H1 (cell line): ENCODE measurements around the gene AAMP. TPM values are rescaled to one million over a fixed set of nuclear protein-coding genes. Genes with fewer than 3 reads are reported as not detected.
A peak's percentile ranks its signal among the peaks of the same experiment; 100 is the strongest.

Experiments used
- CTCF ChIA-PET: fragments of 300-600 bp; sonication (Branson Sonifier 250); formaldehyde crosslinking; loops from one replicate; lab custom pipeline; 2021; ENCODE audit not compliant: partially characterized antibody; lab: Charles Lee
- POLR2A ChIA-PET: fragments of 300-600 bp; sonication (Branson Sonifier 250); formaldehyde crosslinking; loops from one replicate; lab custom pipeline; 2021; ENCODE audit warnings: inconsistent platforms; ENCODE audit not compliant: partially characterized antibody; lab: Charles Lee
- DNase-seq, 2 experiments: peaks; one replicate each; pipeline versions ENCODE4 v3.0.0 to v3.0.0-alpha.2; 2010 to 2022; ENCODE audit warnings: low spot score in 2 of 2, low read depth in 1 of 2, mixed read lengths in 1 of 2
- FAIRE-seq: peaks from 2 replicates; lab custom pipeline; 2011; peaks lifted over from hg19 to GRCh38; lab: Jason Lieb, UNC
- H2AFZ ChIP-seq: 2 replicates; pipeline ENCODE4 v1.8.1; 2012; ENCODE audit warnings: low read length, inconsistent platforms
- H2AK5ac ChIP-seq: 2 replicates; pipeline ENCODE4 v1.6.1; 2013; ENCODE audit warnings: low read depth, low read length
- H2BK120ac ChIP-seq: replicated peaks from 2 replicates; pipeline ENCODE3; 2013; ENCODE audit warnings: low read depth, low read length, inconsistent platforms
- H2BK12ac ChIP-seq: 2 replicates; pipeline ENCODE4 v1.6.1; 2013; ENCODE audit warnings: low read depth, low read length
- H2BK15ac ChIP-seq: 2 replicates; pipeline ENCODE4 v1.6.1; 2013; ENCODE audit warnings: low read length
- H2BK20ac ChIP-seq: 2 replicates; pipeline ENCODE4 v1.6.1; 2013; ENCODE audit warnings: low read length
- H2BK5ac ChIP-seq: 2 replicates; pipeline ENCODE4 v1.6.1; 2013; ENCODE audit warnings: low read depth, low read length
- H3K14ac ChIP-seq: 2 replicates; pipeline ENCODE4 v1.6.1; 2013; ENCODE audit warnings: inconsistent platforms; ENCODE audit not compliant: insufficient read length
- H3K18ac ChIP-seq: 2 replicates; pipeline ENCODE4 v1.6.1; 2013; ENCODE audit warnings: low read length; ENCODE audit errors: extremely low read depth
- H3K23ac ChIP-seq: 2 replicates; pipeline ENCODE4 v1.6.1; 2013; ENCODE audit warnings: inconsistent platforms; ENCODE audit not compliant: insufficient read length
- H3K23me2 ChIP-seq: 2 replicates; pipeline ENCODE4 v1.6.1; 2013; ENCODE audit warnings: low read depth, low read length
- H3K27ac ChIP-seq: 2 replicates; pipeline ENCODE4 v1.6.1; 2011; ENCODE audit warnings: low read depth, low read length, inconsistent platforms
- H3K27me3 ChIP-seq, 4 experiments: replicated peaks in 1 of 4; 1 replicate in 1 of 4; 2 replicates in 3 of 4; pipeline versions ENCODE4 v1.6.1 to v1.8.1; 2011 to 2013; ENCODE audit warnings: low read length in 3 of 4, mild to moderate bottlenecking in 3 of 4, inconsistent platforms in 2 of 4, mixed read lengths in 2 of 4, moderate library complexity in 1 of 4; ENCODE audit not compliant: control insufficient read depth in 3 of 4, insufficient read depth in 3 of 4; ENCODE audit errors: extremely low read depth in 1 of 4
- H3K36me3 ChIP-seq, 4 experiments: 2 replicates each; pipeline versions ENCODE4 v1.6.1 to v1.8.1; 2011 to 2013; ENCODE audit warnings: mild to moderate bottlenecking in 4 of 4, low read length in 3 of 4, moderate library complexity in 2 of 4, control low read depth in 1 of 4, inconsistent platforms in 1 of 4; ENCODE audit not compliant: insufficient read depth in 4 of 4, control insufficient read depth in 2 of 4
- H3K4ac ChIP-seq: replicated peaks from 2 replicates; pipeline ENCODE3; 2013; ENCODE audit warnings: low read length, low read depth, mixed read lengths, inconsistent platforms; ENCODE audit not compliant: insufficient read length
- H3K4me1 ChIP-seq, 4 experiments: replicated peaks in 1 of 4; 1 replicate in 1 of 4; 2 replicates in 3 of 4; pipeline versions ENCODE4 v1.6.1 to v1.8.1; 2011 to 2013; ENCODE audit warnings: low read length in 3 of 4, inconsistent platforms in 2 of 4, mixed read lengths in 1 of 4; ENCODE audit not compliant: insufficient read depth in 4 of 4, control insufficient read depth in 3 of 4
- H3K4me2 ChIP-seq, 2 experiments: 2 replicates each; pipeline versions ENCODE4 v1.6.1 to v1.8.1; 2011 to 2013; ENCODE audit warnings: low read depth in 2 of 2, low read length in 2 of 2, control low read depth in 1 of 2, inconsistent platforms in 1 of 2, mild to moderate bottlenecking in 1 of 2; ENCODE audit not compliant: insufficient read depth in 1 of 2
- H3K4me3 ChIP-seq, 4 experiments: fragments of 200-600, 300-600 bp in 1 of 4; sonication (generic), shearing (Covaris generic), sonication (Bioruptor Twin) in 1 of 4; 2 replicates each; pipeline versions ENCODE4 v1.5.1 to v1.8.1; 2011 to 2016; ENCODE audit warnings: low read length in 4 of 4, low read depth in 3 of 4, control low read depth in 2 of 4, inconsistent platforms in 2 of 4, mild to moderate bottlenecking in 2 of 4, mixed read lengths in 1 of 4, moderate library complexity in 1 of 4; ENCODE audit not compliant: insufficient read depth in 2 of 4; ENCODE audit errors: extremely low read depth in 1 of 4
- H3K56ac ChIP-seq: replicated peaks from 2 replicates; pipeline ENCODE3; 2013; ENCODE audit warnings: low read depth, mild to moderate bottlenecking, mixed read lengths, low read length, inconsistent platforms; ENCODE audit not compliant: insufficient read length
- H3K79me1 ChIP-seq: 2 replicates; pipeline ENCODE4 v1.6.1; 2013; ENCODE audit warnings: low read depth, low read length, control low read depth
- H3K79me2 ChIP-seq, 2 experiments: 2 replicates each; pipeline versions ENCODE4 v1.6.1 to v1.8.1; 2012 to 2013; ENCODE audit warnings: low read length in 2 of 2, mild to moderate bottlenecking in 2 of 2, inconsistent platforms in 1 of 2; ENCODE audit not compliant: insufficient read depth in 2 of 2, control insufficient read depth in 1 of 2
- H3K9ac ChIP-seq, 4 experiments: replicated peaks in 1 of 4; 1 replicate in 1 of 4; 2 replicates in 3 of 4; pipeline versions ENCODE4 v1.6.1 to v1.8.1; 2011 to 2013; ENCODE audit warnings: low read depth in 3 of 4, low read length in 3 of 4, control low read depth in 2 of 4, mild to moderate bottlenecking in 2 of 4, moderate library complexity in 2 of 4, inconsistent platforms in 1 of 4; ENCODE audit errors: extremely low read depth in 1 of 4
- H3K9me3 ChIP-seq, 2 experiments: 2 replicates each; pipeline versions ENCODE4 v1.6.1 to v1.8.1; 2012 to 2013; ENCODE audit warnings: mild to moderate bottlenecking in 2 of 2, moderate library complexity in 2 of 2, control low read depth in 1 of 2, inconsistent platforms in 1 of 2, low read depth in 1 of 2, low read length in 1 of 2, mixed read lengths in 1 of 2; ENCODE audit not compliant: insufficient read depth in 2 of 2
- H4K20me1 ChIP-seq, 2 experiments: replicated peaks in 1 of 2; 2 replicates each; pipeline versions ENCODE3 to v1.8.1; 2011 to 2013; ENCODE audit warnings: inconsistent platforms in 2 of 2, low read length in 2 of 2, mild to moderate bottlenecking in 1 of 2; ENCODE audit not compliant: insufficient read depth in 2 of 2, control insufficient read depth in 1 of 2
- H4K5ac ChIP-seq: 2 replicates; pipeline ENCODE4 v1.6.1; 2013; ENCODE audit warnings: low read length, low read depth, mixed read lengths, inconsistent platforms; ENCODE audit not compliant: insufficient read length
- H4K8ac ChIP-seq: 2 replicates; pipeline ENCODE4 v1.8.0; 2013; ENCODE audit warnings: mild to moderate bottlenecking, moderate library complexity, low read length, inconsistent platforms; ENCODE audit not compliant: insufficient read depth; ENCODE audit errors: extremely low read depth
- H4K91ac ChIP-seq: replicated peaks from 2 replicates; pipeline ENCODE3; 2013; ENCODE audit warnings: low read length, mixed read lengths, inconsistent platforms; ENCODE audit not compliant: insufficient read length
- CTBP2 ChIP-seq: IDR thresholded peaks from 2 replicates; pipeline ENCODE4 v1.7.0; 2011; ENCODE audit warnings: borderline replicate concordance, mild to moderate bottlenecking, moderate library complexity, mixed read lengths, low read length; ENCODE audit not compliant: insufficient read depth, insufficient read length
- EP300 ChIP-seq, 2 experiments: IDR thresholded peaks; 1 replicate in 1 of 2; 2 replicates in 1 of 2; pipeline ENCODE4 v1.6.1; 2011 to 2012; ENCODE audit warnings: low read depth in 2 of 2, low read length in 2 of 2, mild to moderate bottlenecking in 2 of 2, borderline replicate concordance in 1 of 2, inconsistent platforms in 1 of 2, moderate library complexity in 1 of 2
- FOSL1 ChIP-seq: IDR thresholded peaks from 2 replicates; pipeline ENCODE4 v1.6.1; 2011; ENCODE audit warnings: mild to moderate bottlenecking, low read depth, low read length, moderate library complexity; ENCODE audit not compliant: insufficient read depth
- GABPA ChIP-seq: IDR thresholded peaks from 2 replicates; pipeline ENCODE4 v1.6.1; 2011; ENCODE audit warnings: mild to moderate bottlenecking, low read length, moderate library complexity, borderline replicate concordance; ENCODE audit not compliant: insufficient read depth
- JUN ChIP-seq: IDR thresholded peaks from 2 replicates; pipeline ENCODE4 v1.6.1; 2011; ENCODE audit warnings: low read depth, mild to moderate bottlenecking, improper control_type of control experiment, low read length
- POLR2AphosphoS5 ChIP-seq: IDR thresholded peaks from 2 replicates; pipeline ENCODE4 v1.6.1; 2011; ENCODE audit warnings: low read depth, low read length
- RAD21 ChIP-seq, 2 experiments: IDR thresholded peaks in 1 of 2; conservative IDR thresholded peaks in 1 of 2; 2 replicates each; pipeline ENCODE4 v1.6.1; 2011; ENCODE audit warnings: low read depth in 2 of 2, low read length in 2 of 2, improper control_type of control experiment in 1 of 2, inconsistent platforms in 1 of 2, mild to moderate bottlenecking in 1 of 2, moderate library complexity in 1 of 2
- SRF ChIP-seq: IDR thresholded peaks from 2 replicates; pipeline ENCODE4 v1.6.1; 2011; ENCODE audit warnings: mild to moderate bottlenecking, low read depth, low read length, moderate library complexity
- SUZ12 ChIP-seq: fragments of 200-600 bp; sonication (generic); IDR thresholded peaks from 2 replicates; pipeline ENCODE4 v1.6.1; 2012; ENCODE audit warnings: mild to moderate bottlenecking, inconsistent platforms, low read length, moderate library complexity, mixed read lengths
- TAF1 ChIP-seq: IDR thresholded peaks from 2 replicates; pipeline ENCODE4 v1.6.1; 2011; ENCODE audit warnings: mild to moderate bottlenecking, low read depth, low read length
- TAF7 ChIP-seq: optimal IDR thresholded peaks from 2 replicates; pipeline ENCODE3; 2011; ENCODE audit warnings: low read depth, mild to moderate bottlenecking, inconsistent platforms, low read length, moderate library complexity, borderline replicate concordance
- TEAD4 ChIP-seq: IDR thresholded peaks from 2 replicates; pipeline ENCODE4 v1.6.1; 2012; ENCODE audit warnings: low read depth, low read length, inconsistent platforms, mixed read lengths
- YY1 ChIP-seq: IDR thresholded peaks from 2 replicates; pipeline ENCODE4 v1.6.1; 2011; ENCODE audit warnings: low read depth, mild to moderate bottlenecking, low read length
- WGBS, 2 experiments: shearing (Covaris generic) in 1 of 2; methylation state at CpG; one replicate each; pipeline versions ENCODE4 v1.1.6 to v1.1.7; 2013 to 2015; ENCODE audit warnings: low lambda C conversion rate in 2 of 2, mixed read lengths in 2 of 2, inconsistent platforms in 1 of 2, low coverage in 1 of 2, missing lambda C conversion rate in 1 of 2; ENCODE audit not compliant: insufficient replicate concordance in 2 of 2, insufficient coverage in 1 of 2, insufficient read length in 1 of 2; ENCODE audit errors: extremely low coverage in 1 of 2, missing lambda C conversion rate in 1 of 2; 5-methylcytosine and 5-hydroxymethylcytosine counted together
- polyA plus RNA-seq, 7 experiments: library from polyadenylated mRNA; depleted of rRNA in 3 of 7; stranded (reverse) in 5 of 7; unstranded in 2 of 7; fragments of >200 nt in 5 of 7; fragments of 200-250 nt in 2 of 7; gene quantifications; 1 replicate in 5 of 7; 2 replicates in 1 of 7; 4 replicates in 1 of 7; pipeline versions ENCODE4 v1.2.1 to v1.2.3, GENCODE V29; 2011 to 2013; ENCODE audit warnings: missing spikeins in 2 of 7, mixed read lengths in 2 of 7
- total RNA-seq: library from RNA; stranded (reverse); fragmentation: NEBNext Ultra II Directional; extraction: Animal tissue kit (Norgen Biotek cat#: 25700); gene quantifications from 2 replicates; pipeline ENCODE4 v1.2.1, GENCODE V29; 2021

AAMP gene
- total and polyA plus RNA-seq, 2 of the 8 experiments (the other 6 are each of a cell fraction or from before 2014, with no cell fraction given), result 119 to 125 TPM

DNA sequence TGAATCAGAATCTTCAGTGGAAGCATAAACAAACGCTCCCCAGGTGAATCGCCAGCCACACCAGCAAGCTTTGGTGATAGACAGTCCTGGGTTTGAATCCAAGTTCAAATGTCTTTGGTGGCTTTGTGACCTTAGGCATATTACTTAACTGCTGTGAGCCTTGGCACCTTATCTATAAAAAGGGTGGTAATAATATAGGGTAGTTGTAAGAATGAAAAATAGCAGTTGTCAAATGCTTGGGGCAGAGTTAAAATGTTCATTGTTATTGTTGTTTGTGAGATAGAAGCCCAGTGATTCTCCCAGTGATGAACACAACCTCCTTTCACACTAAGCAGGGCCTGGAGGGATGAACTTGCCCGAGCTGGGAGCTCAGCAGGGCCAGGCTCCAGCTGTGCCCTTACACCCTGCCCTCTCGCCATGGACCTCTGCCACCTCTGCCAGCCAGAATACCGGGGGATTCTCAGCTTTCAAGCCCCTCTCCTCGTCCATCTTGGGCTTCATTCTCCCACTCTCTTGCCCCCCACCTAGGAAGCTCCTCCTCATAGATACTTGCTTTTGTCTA lies 28.5 kb upstream of the AAMP start:
- Histone ChIP-seq H3K9ac (no peak overlapping the region), H2AFZ (no peak overlapping the region), H3K4me2 (no peak overlapping the region)

More for the DNA sequence above, 28.5 kb upstream of the AAMP start:
- ChIA-PET POLR2A (interaction anchor here (1.6 kb wide), 1 partner anchor 99 kb away, joined by 3 read pairs; no protein-coding TSS in a partner anchor), CTCF (interaction anchor here (0.9 to 12.1 kb wide), 12 partner anchors 8 to 168 kb away, joined by 3 to 192 read pairs (median 5); partner anchors contain the start of gene CATIP)
- Histone ChIP-seq H3K79me1 (no peaks in the 10 kb centered on the region), H4K8ac (no peak overlapping the region), H4K5ac (no peak overlapping the region), H2BK120ac (no peak overlapping the region), H3K56ac (no peak overlapping the region), H2BK20ac (no peak overlapping the region), H3K4ac (peak overlapping the region; percentile 72), H3K18ac (no peak overlapping the region), H3K23me2 (no peaks in the 10 kb centered on the region), H2BK12ac (0 out of 2 replicates have a peak overlapping the region, but pooled peaks have one; percentile 50), H3K27ac (no peak overlapping the region), H3K9me3 (no peaks in the 10 kb centered on the region), H3K36me3 (no peaks in the 10 kb centered on the region), H3K27me3 (no peaks in the 10 kb centered on the region), H3K79me2 (no peaks in the 10 kb centered on the region), H3K23ac (no peak overlapping the region), H3K4me3 (no peak overlapping the region), H2BK5ac (0 out of 2 replicates have a peak overlapping the region, but pooled peaks have one; percentile 44), H4K91ac (no peak overlapping the region), H2AK5ac (no peak overlapping the region), H2BK15ac (no peak overlapping the region), H3K14ac (no peak overlapping the region), H4K20me1 (no peaks in the 10 kb centered on the region), H3K4me1 (peaks cover 0 to 6% (median 1%) of the 10 kb centered on the region in 4 experiments; a peak in 3 of 7 replicates)
- no peak for FAIRE-seq
- WGBS, 2 experiments, result 75% methylated on average over 6 of the region's 6 CpGs; no CpG with 5 or more reads in 1 of the 2 experiments
- no peak for DNase-seq
- TF ChIP-seq TEAD4, result no peak
- TF ChIP-seq YY1, result no peak
- no peak for TF ChIP-seq EP300 (IDR thresholded peaks at IDR 0.05; ENCODE audit: borderline replicate concordance in 1 of 2, low read depth in 2 of 2, low read length in 2 of 2)
- TF ChIP-seq SUZ12, result no peak
- TF ChIP-seq TAF7, result no peak
- TF ChIP-seq JUN, result no peak
- TF ChIP-seq SRF, result no peak
- no peak for TF ChIP-seq RAD21 (IDR thresholded peaks at IDR 0.05 in 1 of 2, conservative IDR thresholded peaks at IDR 0.05 in 1 of 2; ENCODE audit: low read depth in 2 of 2, low read length in 2 of 2)
- no peak for TF ChIP-seq FOSL1
- TF ChIP-seq POLR2AphosphoS5, result no peak
- TF ChIP-seq GABPA, result no peak
- TF ChIP-seq CTBP2, result no peak
- no peak for TF ChIP-seq TAF1
